K562 (cell line): Measurements from ENCODE around the gene EPHB1. TPM values are rescaled to one million over a fixed set of nuclear protein-coding genes. Genes with fewer than 3 reads are reported as not detected.

Source experiments
- ATAC-seq: fragments of 200-7000 bp; cut with Tn5 transposase; 3 replicates; pipeline ENCODE4 v1.9.1; 2020; ENCODE audit warnings: moderate library complexity
- BruUV-seq: library from RNA; stranded (reverse); fragments of 400-500 nt; replicated peaks from 2 replicates; lab custom pipeline; 2021; lab: Mats Ljungman, UMichigan
- CTCF ChIA-PET: fragments of 300-600 bp; formaldehyde crosslinking; extraction: SDS; loops from one replicate; lab custom pipeline; 2021; ENCODE audit warnings: low intra/inter-chr PET ratio; lab: Yijun Ruan, JAX
- POLR2A ChIA-PET: fragments of 300-600, 350-650 bp; sonication (Branson Sonifier 250); formaldehyde crosslinking; extraction: SDS; loops from one replicate; lab custom pipeline; 2021; ENCODE audit warnings: antibody characterized with exemption, inconsistent platforms; lab: Yijun Ruan, JAX
- DNase-seq, 4 experiments: peaks; one replicate each; pipeline versions ENCODE4 v3.0.0 to v3.0.0-alpha.2; 2011 to 2018; ENCODE audit warnings: low spot score in 3 of 4, mixed read lengths in 3 of 4; ENCODE audit errors: extremely low read depth in 1 of 4
- FAIRE-seq: peaks from 2 replicates; lab custom pipeline; 2011; peaks lifted over from hg19 to GRCh38; lab: Jason Lieb, UNC
- H2AFZ ChIP-seq: 2 replicates; pipeline ENCODE4 v1.6.0; 2011; ENCODE audit warnings: low read depth, low read length, control low read depth, inconsistent platforms
- H3K27ac ChIP-seq: fragments of 200-600 bp; 3 replicates; pipeline ENCODE4 v1.8.0; 2011; ENCODE audit warnings: low read depth, mild to moderate bottlenecking, control low read depth, inconsistent platforms, low read length, moderate library complexity, mixed read lengths; ENCODE audit errors: extremely low read depth
- H3K27me3 ChIP-seq, 2 experiments: fragments of 300-600 bp in 1 of 2; 2 replicates in 1 of 2; 3 replicates in 1 of 2; pipeline versions ENCODE4 v1.6.0 to v1.8.0; 2011; ENCODE audit warnings: inconsistent platforms in 2 of 2, low read length in 2 of 2, mild to moderate bottlenecking in 1 of 2, mixed read lengths in 1 of 2, moderate library complexity in 1 of 2; ENCODE audit not compliant: control insufficient read depth in 2 of 2, insufficient read depth in 2 of 2
- H3K36me3 ChIP-seq: fragments of 300-600 bp; 3 replicates; pipeline ENCODE4 v1.8.0; 2011; ENCODE audit warnings: mild to moderate bottlenecking, low read length, inconsistent platforms; ENCODE audit not compliant: control insufficient read depth, insufficient read depth
- H3K4me1 ChIP-seq, 2 experiments: fragments of 200-600 bp in 1 of 2; replicated peaks in 1 of 2; 2 replicates in 1 of 2; 3 replicates in 1 of 2; pipeline versions ENCODE4 v1.5.1 to v1.8.0; 2011; ENCODE audit warnings: inconsistent platforms in 2 of 2, low read length in 2 of 2, mild to moderate bottlenecking in 1 of 2, mixed read lengths in 1 of 2, moderate library complexity in 1 of 2; ENCODE audit not compliant: control insufficient read depth in 2 of 2, insufficient read depth in 2 of 2
- H3K4me2 ChIP-seq: 2 replicates; pipeline ENCODE4 v1.6.1; 2011; ENCODE audit warnings: low read length, control low read depth, inconsistent platforms, mixed read lengths; ENCODE audit not compliant: insufficient read depth
- H3K4me3 ChIP-seq: fragments of 200-600 bp; sonication (generic), shearing (Covaris generic); 2 replicates; pipeline ENCODE4 v1.5.1; 2016; ENCODE audit warnings: control low read depth, inconsistent platforms
- H3K79me2 ChIP-seq: fragments of 200-600 bp; 3 replicates; pipeline ENCODE4 v1.8.0; 2011; ENCODE audit warnings: low read length, inconsistent platforms; ENCODE audit not compliant: control insufficient read depth, insufficient read depth
- H3K9ac ChIP-seq, 2 experiments: 2 replicates each; pipeline versions ENCODE4 v1.6.0 to v1.6.1; 2011; ENCODE audit warnings: low read depth in 2 of 2, low read length in 2 of 2, control low read depth in 1 of 2, inconsistent platforms in 1 of 2, mild to moderate bottlenecking in 1 of 2, mixed read lengths in 1 of 2; ENCODE audit not compliant: insufficient read depth in 1 of 2
- H3K9me1 ChIP-seq: one replicate; pipeline ENCODE4 v1.6.0; 2011; ENCODE audit warnings: inconsistent platforms, mild to moderate bottlenecking, low read length, moderate library complexity; ENCODE audit not compliant: control insufficient read depth, insufficient read depth
- H3K9me3 ChIP-seq: replicated peaks from 2 replicates; pipeline ENCODE4 v1.5.1; 2011; ENCODE audit warnings: low read depth, low read length, inconsistent platforms; ENCODE audit not compliant: control insufficient read depth, insufficient read depth
- H4K20me1 ChIP-seq: replicated peaks from 2 replicates; pipeline ENCODE4 v1.6.1; 2011; ENCODE audit warnings: low read length, inconsistent platforms, mixed read lengths; ENCODE audit not compliant: control insufficient read depth, insufficient read depth
- HDAC3 ChIP-seq: fragments of 450-650 bp; IDR thresholded peaks from 2 replicates; pipeline ENCODE4 v1.6.1; 2018; ENCODE audit warnings: borderline replicate concordance, mild to moderate bottlenecking, moderate library complexity; ENCODE audit not compliant: partially characterized antibody
- KLF1 ChIP-seq: fragments of 450-650 bp; IDR thresholded peaks from 2 replicates; pipeline ENCODE4 v1.6.1; 2016; ENCODE audit warnings: missing genetic modification characterization, missing compliant biosample characterization
- MAZ ChIP-seq, 2 experiments: fragments of 450-650 bp in 1 of 2; sonication (generic) in 1 of 2; formaldehyde crosslinking; IDR thresholded peaks in 1 of 2; conservative IDR thresholded peaks in 1 of 2; 2 replicates each; pipeline versions ENCODE4 v1.4.0 to v1.5.0; 2020; ENCODE audit warnings: mild to moderate bottlenecking in 1 of 2, missing genetic modification reagents in 1 of 2
- POLR2A ChIP-seq: fragments of 450-650 bp; conservative IDR thresholded peaks from 2 replicates; pipeline ENCODE4 v1.6.1; 2016
- RB1 ChIP-seq: fragments of 450-650 bp; IDR thresholded peaks from 2 replicates; pipeline ENCODE4 v1.6.1; 2017; ENCODE audit warnings: low read depth, mild to moderate bottlenecking
- RBM39 ChIP-seq: fragments of 200-400 bp; formaldehyde crosslinking; optimal IDR thresholded peaks from 2 replicates; pipeline ENCODE3; 2018; ENCODE audit warnings: low read depth, low read length
- RREB1 ChIP-seq: fragments of 250-450 bp; sonication (Bioruptor Pico); IDR thresholded peaks from 2 replicates; pipeline ENCODE4 v1.4.0; 2020
- ZNF165 ChIP-seq: fragments of 250-450 bp; sonication (Bioruptor Pico); IDR thresholded peaks from 2 replicates; pipeline ENCODE4 v1.4.0; 2020; ENCODE audit warnings: borderline replicate concordance
- ZNF318 ChIP-seq, 2 experiments: fragments of 450-650 bp; IDR thresholded peaks; 2 replicates each; pipeline ENCODE4 v1.6.1; 2016; ENCODE audit warnings: mild to moderate bottlenecking in 2 of 2, borderline replicate concordance in 1 of 2, low read depth in 1 of 2, moderate library complexity in 1 of 2
- WGBS: fragments of 100-300 bp; shearing (Covaris generic); methylation state at CpG from one replicate; pipeline ENCODE4 v1.1.6; 2016; ENCODE audit warnings: low coverage, mixed read lengths; ENCODE audit not compliant: insufficient coverage; ENCODE audit errors: missing lambda C conversion rate; 5-methylcytosine and 5-hydroxymethylcytosine counted together
- in situ Hi-C: fragments of 300-500 bp; cut with MboI; formaldehyde crosslinking; loops from 4 replicates; pipeline ENCODE4 v1.15.0; 2018; ENCODE audit warnings: inconsistent platforms, mixed read lengths
- intact Hi-C: fragments of 100-400 bp; cut with micrococcal nuclease; formaldehyde crosslinking; loops from 2 replicates; pipeline ENCODE4 v1.14.2; 2022
- polyA plus RNA-seq, 8 experiments: library from polyadenylated mRNA; depleted of rRNA in 4 of 8; stranded (reverse) in 5 of 8; unstranded in 3 of 8; fragments of >200 nt; fragmentation: Nextera tagmentation in 2 of 8; fragmentation: Illumina TruSeq in 1 of 8; extraction: Ambion mirVana in 2 of 8; extraction: Trizol in 1 of 8; gene quantifications; 2 replicates each; pipeline versions ENCODE4 v1.2.1 to v1.2.3, GENCODE V29; 2011 to 2014; ENCODE audit warnings: inconsistent platforms in 1 of 8, missing spikeins in 1 of 8
- total RNA-seq, 7 experiments: library from RNA; depleted of rRNA in 6 of 7; stranded (reverse); fragments of >200 nt in 6 of 7; fragmentation: Illumina TruSeq in 2 of 7; extraction: Trizol in 2 of 7; gene quantifications; 2 replicates each; pipeline versions ENCODE4 v1.2.1 to v1.2.3, GENCODE V29; 2011 to 2021; ENCODE audit warnings: low replicate concordance in 1 of 7

The EPHB1 gene
- total and polyA plus RNA-seq, 9 of the 15 experiments (the other 6 are each of a cell fraction or from before 2014, with no cell fraction given), result 0.29 TPM; not detected in 8

GRCh38 chr3:135260025-135260424 lies 465.0 kb downstream of the EPHB1 start:
- Histone ChIP-seq H3K27me3 (no peaks in the 10 kb centered on the region), H3K9me1 (no peaks in the 10 kb centered on the region), H2AFZ (no peak overlapping the region), H3K4me1 (no peaks in the 10 kb centered on the region), H3K4me3 (no peak overlapping the region), H3K27ac (no peak overlapping the region), H3K4me2 (no peak overlapping the region), H4K20me1 (no peaks in the 10 kb centered on the region), H3K9me3 (no peaks in the 10 kb centered on the region), H3K9ac (no peak overlapping the region), H3K79me2 (no peaks in the 10 kb centered on the region), H3K36me3 (no peaks in the 10 kb centered on the region)
- ATAC-seq, result no peak
- ChIA-PET CTCF (no interaction called here), POLR2A (no interaction called here)
- 0% methylated on average over 2 of the region's 2 CpGs for WGBS
- BruUV-seq, result no TSS peak
- in situ Hi-C loops, result no loop called here
- DNase-seq, result no peak
- no peak for FAIRE-seq
- intact Hi-C loops, result no loop called here
- TF ChIP-seq ZNF165 (CRISPR knock-in tag) (no peak), ZNF318 (IDR thresholded peaks at IDR 0.05; ENCODE audit: borderline replicate concordance in 1 of 2, low read depth in 1 of 2) (no peak), RREB1 (no peak), POLR2A (no peak), RBM39 (no peak), RB1 (no peak), MAZ (CRISPR knock-in tag; conservative IDR thresholded peaks at IDR 0.05 in 1 of 2, IDR thresholded peaks at IDR 0.05 in 1 of 2) (no peak), HDAC3 (no peak), KLF1 (tag) (no peak)
